CD4-positive, CD25-positive, alpha-beta regulatory T cell (primary cell): Measurements from ENCODE around the gene DNAJC13. TPM values are rescaled to one million over a fixed set of nuclear protein-coding genes. Genes with fewer than 3 reads are reported as not detected.

Experiments
- ATAC-seq, 2 donors: fragments of 150-1000 bp; cut with Tn5 transposase; one replicate each; pipeline ENCODE4 v1.10.0; 2021; ENCODE audit warnings: low read depth in 2 of 2, moderate number of reproducible peaks in 2 of 2, moderate library complexity in 1 of 2
- DNase-seq, 3 donors: peaks; one replicate each; pipeline versions ENCODE4 v3.0.0 to v3.0.0-alpha.2; 2012 to 2022; ENCODE audit warnings: mixed read lengths in 1 of 3
- H3K27ac ChIP-seq: one replicate; pipeline ENCODE4 v1.7.0; 2013; ENCODE audit warnings: mild to moderate bottlenecking, low read length; ENCODE audit not compliant: insufficient read depth, poor library complexity, severe bottlenecking
- H3K27me3 ChIP-seq: one replicate; pipeline ENCODE4 v1.7.0; 2013; ENCODE audit warnings: low read length; ENCODE audit not compliant: control insufficient read depth, insufficient read depth
- H3K36me3 ChIP-seq: one replicate; pipeline ENCODE4 v1.7.0; 2013; ENCODE audit warnings: mild to moderate bottlenecking, low read length, moderate library complexity; ENCODE audit not compliant: control insufficient read depth, insufficient read depth
- H3K4me1 ChIP-seq: 2 replicates; pipeline ENCODE4 v1.7.0; 2013; ENCODE audit warnings: mild to moderate bottlenecking, low read length; ENCODE audit not compliant: insufficient read depth, control insufficient read depth, poor library complexity, severe bottlenecking
- H3K4me3 ChIP-seq: one replicate; pipeline ENCODE4 v1.7.0; 2013; ENCODE audit warnings: low read depth, mild to moderate bottlenecking, low read length, moderate library complexity
- H3K9me3 ChIP-seq, 2 experiments: 1 replicate in 1 of 2; 2 replicates in 1 of 2; pipeline ENCODE4 v1.7.0; 2013; ENCODE audit warnings: low read length in 2 of 2, mild to moderate bottlenecking in 1 of 2, moderate library complexity in 1 of 2; ENCODE audit not compliant: control insufficient read depth in 2 of 2
- H3K27ac Mint-ChIP-seq, 3 donors: one replicate each; pipeline ENCODE4 v1.8.0; 2020 to 2022; ENCODE audit warnings: mild to moderate bottlenecking in 3 of 3, mixed read lengths in 3 of 3, moderate library complexity in 2 of 3
- H3K27me3 Mint-ChIP-seq: one replicate; pipeline ENCODE4 v1.8.0; 2022; ENCODE audit warnings: mild to moderate bottlenecking, mixed read lengths
- H3K36me3 Mint-ChIP-seq: one replicate; pipeline ENCODE4 v1.8.0; 2020; ENCODE audit warnings: mixed read lengths
- H3K4me1 Mint-ChIP-seq, 4 donors: one replicate each; pipeline ENCODE4 v1.8.0; 2020 to 2022; ENCODE audit warnings: mixed read lengths in 4 of 4, mild to moderate bottlenecking in 1 of 4
- H3K4me3 Mint-ChIP-seq, 4 donors: one replicate each; pipeline ENCODE4 v1.8.0; 2020 to 2022; ENCODE audit warnings: mild to moderate bottlenecking in 4 of 4, mixed read lengths in 4 of 4, moderate library complexity in 3 of 4
- H3K9me3 Mint-ChIP-seq, 7 donors: one replicate each; pipeline ENCODE4 v1.8.0; 2020 to 2022; ENCODE audit warnings: mixed read lengths in 7 of 7, mild to moderate bottlenecking in 3 of 7, moderate library complexity in 2 of 7
- polyA plus RNA-seq, 4 donors: library from polyadenylated mRNA; unstranded; fragments of 300-500 nt; fragmentation: Illumina TruSeq; gene quantifications; one replicate each; pipeline ENCODE4 v1.2.3, GENCODE V29; 2021
- total RNA-seq: library from RNA; stranded (reverse); gene quantifications from one replicate; pipeline ENCODE4 v1.2.3, GENCODE V29; 2022

The DNAJC13 gene
- total and polyA plus RNA-seq, 5 donors from 2014 or later, result 7.1 to 29.4 (median 10.6) TPM

- Mint-ChIP-seq H3K4me3 (no peak overlapping the region), H3K9me3 (no peaks in the 10 kb centered on the region), H3K4me1 (peaks cover 9 to 23% (median 14%) of the 10 kb centered on the region in 4 donors), H3K27ac (no peak overlapping the region), H3K27me3 (no peaks in the 10 kb centered on the region), H3K36me3 (peaks cover 16% of the 10 kb centered on the region)
- peaks cover 2% of the 10 kb centered on the region for H3K4me1 ChIP-seq
- H3K4me3 ChIP-seq, result no peak overlapping the region
- no peaks in the 10 kb centered on the region for H3K27me3 ChIP-seq
- DNase-seq (no peak), ATAC-seq (no peak)
- H3K36me3 ChIP-seq, result peaks cover 9% of the 10 kb centered on the region
- no peak overlapping the region for H3K27ac ChIP-seq
- no peaks in the 10 kb centered on the region for H3K9me3 ChIP-seq
These were observed 128.2 kb downstream of the DNAJC13 start for GRCh38 chr3:132545471-132545870.

DNA sequence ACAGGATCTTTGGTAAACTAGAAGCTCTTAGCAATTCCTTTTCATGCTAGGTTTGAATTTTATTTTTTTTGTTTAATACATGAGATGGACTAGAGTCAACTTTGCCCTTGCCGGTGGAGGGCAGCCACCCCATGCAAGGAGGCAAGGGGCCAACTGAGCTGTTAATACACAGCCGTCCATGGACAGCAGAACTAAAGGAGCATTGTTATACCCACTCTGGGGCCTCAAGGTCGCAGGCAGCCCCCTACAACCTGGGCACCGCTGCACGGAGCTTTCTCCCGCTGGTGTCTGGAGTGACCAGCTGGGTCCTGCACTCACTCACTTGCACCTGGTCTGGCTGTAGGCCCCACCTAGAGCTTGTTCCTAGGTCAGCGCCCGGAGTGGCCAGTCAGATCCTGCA lies 131.9 kb downstream of the DNAJC13 start:
- DNase-seq (no peak), ATAC-seq (no peak)
- Histone ChIP-seq H3K4me1 (peaks cover 7% of the 10 kb centered on the region), H3K9me3 (no peaks in the 10 kb centered on the region), H3K36me3 (no peaks in the 10 kb centered on the region), H3K4me3 (no peak overlapping the region), H3K27ac (no peak overlapping the region), H3K27me3 (no peaks in the 10 kb centered on the region)
- Mint-ChIP-seq H3K36me3 (peaks cover 4% of the 10 kb centered on the region), H3K9me3 (no peaks in the 10 kb centered on the region), H3K27ac (no peak overlapping the region), H3K4me1 (peaks cover 4 to 17% (median 12%) of the 10 kb centered on the region in 4 donors), H3K27me3 (no peaks in the 10 kb centered on the region), H3K4me3 (no peak overlapping the region)

DNA sequence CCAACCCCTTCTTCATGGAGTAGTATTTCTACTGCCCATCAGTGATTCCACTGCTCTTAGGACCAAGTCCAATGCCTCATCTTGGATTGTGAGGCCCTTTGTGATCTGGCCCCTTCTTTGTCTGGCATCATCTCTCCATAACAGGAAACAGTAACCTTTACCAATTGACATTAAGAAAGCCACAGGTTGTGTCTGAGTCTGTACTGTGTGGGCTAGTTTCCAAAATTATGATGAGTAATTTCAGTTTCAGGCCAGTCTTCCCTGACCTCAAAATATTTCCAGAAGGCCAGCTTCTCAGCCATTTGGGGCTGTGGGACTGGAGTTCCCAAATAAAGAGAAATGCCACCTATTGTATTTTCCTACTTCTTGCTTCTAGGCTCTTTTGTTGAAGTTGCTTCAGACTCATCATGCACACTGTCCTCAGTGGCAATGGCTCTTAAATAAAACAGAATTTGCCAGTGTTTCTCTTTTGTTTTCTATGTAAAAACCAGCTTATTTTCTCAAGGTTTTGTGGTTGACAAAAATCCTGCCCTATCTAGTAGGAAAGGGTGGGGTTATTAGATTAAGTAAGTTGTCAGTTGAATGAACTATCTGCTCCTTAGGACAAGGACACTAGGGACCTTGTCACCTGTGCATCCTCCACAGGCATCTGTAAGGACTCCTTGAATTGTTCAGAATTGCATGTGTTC lies 132.7 kb downstream of the DNAJC13 start:
- Mint-ChIP-seq H3K9me3 (no peaks in the 10 kb centered on the region), H3K4me1 (peaks cover 4 to 17% (median 12%) of the 10 kb centered on the region in 4 donors), H3K27me3 (no peaks in the 10 kb centered on the region), H3K27ac (peak overlapping the region; percentile 29 to 82 (median 70)), H3K4me3 (no peak overlapping the region), H3K36me3 (peaks cover 10% of the 10 kb centered on the region)
- Histone ChIP-seq H3K4me3 (no peak overlapping the region), H3K4me1 (peaks cover 7% of the 10 kb centered on the region), H3K27me3 (no peaks in the 10 kb centered on the region), H3K36me3 (no peaks in the 10 kb centered on the region), H3K27ac (no peak overlapping the region), H3K9me3 (no peaks in the 10 kb centered on the region)
- DNase-seq (peak in 1 of 3 donors; percentile 27), ATAC-seq (peak; percentile 50 to 51)

DNA sequence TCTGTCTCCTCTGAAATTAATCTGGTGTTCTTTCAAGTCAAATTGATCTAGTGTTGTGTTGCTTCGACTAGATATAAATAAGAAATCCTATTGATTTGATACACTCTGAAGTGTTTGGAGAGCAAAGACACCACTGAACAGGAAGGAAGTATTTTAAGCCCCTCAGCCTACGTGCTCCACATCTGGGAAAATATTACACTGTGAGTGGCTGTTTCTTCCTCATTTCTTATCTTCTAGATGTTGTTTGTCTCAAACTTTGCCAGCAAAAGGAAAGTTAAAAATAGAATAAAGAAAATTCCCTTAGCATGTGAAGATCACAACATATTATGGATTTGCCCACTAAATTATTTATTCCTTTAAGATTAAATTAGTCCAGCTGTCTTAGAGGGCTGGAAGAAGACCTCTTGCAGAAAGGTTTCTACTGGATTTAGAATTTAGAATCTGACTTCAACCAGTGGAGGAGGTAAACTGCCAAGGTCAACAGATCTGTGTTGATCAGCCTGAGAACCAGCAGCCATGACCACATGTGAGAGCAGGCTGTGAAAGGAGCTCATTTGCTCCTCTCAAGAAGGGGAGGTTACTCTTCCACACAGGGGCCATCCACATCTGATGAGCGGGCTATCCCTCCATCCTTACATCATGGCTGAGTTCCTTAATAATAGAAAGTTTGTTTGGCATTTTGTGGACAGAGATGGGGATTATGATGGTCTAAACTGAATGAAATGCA lies 133.4 kb downstream of the DNAJC13 start:
- Mint-ChIP-seq H3K4me1 (peaks cover 4 to 17% (median 12%) of the 10 kb centered on the region in 4 donors), H3K9me3 (no peaks in the 10 kb centered on the region), H3K4me3 (no peak overlapping the region), H3K36me3 (peaks cover 13% of the 10 kb centered on the region), H3K27me3 (no peaks in the 10 kb centered on the region), H3K27ac (peak overlapping the region in 2 of 3 donors; percentile 29 to 70)
- Histone ChIP-seq H3K27me3 (no peaks in the 10 kb centered on the region), H3K9me3 (no peaks in the 10 kb centered on the region), H3K27ac (no peak overlapping the region), H3K4me1 (peaks cover 7% of the 10 kb centered on the region), H3K4me3 (no peak overlapping the region), H3K36me3 (no peaks in the 10 kb centered on the region)
- ATAC-seq (no peak), DNase-seq (no peak)

- Mint-ChIP-seq H3K4me3 (no peak overlapping the region), H3K36me3 (peaks cover 35% of the 10 kb centered on the region), H3K4me1 (peaks cover 4 to 17% (median 12%) of the 10 kb centered on the region in 4 donors), H3K27me3 (no peaks in the 10 kb centered on the region), H3K27ac (no peak overlapping the region), H3K9me3 (no peaks in the 10 kb centered on the region)
- no peaks in the 10 kb centered on the region for H3K27me3 ChIP-seq
- no peaks in the 10 kb centered on the region for H3K9me3 ChIP-seq
- no peak for DNase-seq
- H3K4me1 ChIP-seq, result peaks cover 7% of the 10 kb centered on the region
- H3K4me3 ChIP-seq, result no peak overlapping the region
- no peak overlapping the region for H3K27ac ChIP-seq
- H3K36me3 ChIP-seq, result no peaks in the 10 kb centered on the region
- no peak for ATAC-seq
These were observed 136.5 kb downstream of the DNAJC13 start for GRCh38 chr3:132553826-132554225.

GRCh38 chr3:132554437-132554836 lies 137.1 kb downstream of the DNAJC13 start:
- ATAC-seq, result no peak
- peaks cover 4 to 17% (median 12%) of the 10 kb centered on the region in 4 donors for H3K4me1 Mint-ChIP-seq

DNA sequence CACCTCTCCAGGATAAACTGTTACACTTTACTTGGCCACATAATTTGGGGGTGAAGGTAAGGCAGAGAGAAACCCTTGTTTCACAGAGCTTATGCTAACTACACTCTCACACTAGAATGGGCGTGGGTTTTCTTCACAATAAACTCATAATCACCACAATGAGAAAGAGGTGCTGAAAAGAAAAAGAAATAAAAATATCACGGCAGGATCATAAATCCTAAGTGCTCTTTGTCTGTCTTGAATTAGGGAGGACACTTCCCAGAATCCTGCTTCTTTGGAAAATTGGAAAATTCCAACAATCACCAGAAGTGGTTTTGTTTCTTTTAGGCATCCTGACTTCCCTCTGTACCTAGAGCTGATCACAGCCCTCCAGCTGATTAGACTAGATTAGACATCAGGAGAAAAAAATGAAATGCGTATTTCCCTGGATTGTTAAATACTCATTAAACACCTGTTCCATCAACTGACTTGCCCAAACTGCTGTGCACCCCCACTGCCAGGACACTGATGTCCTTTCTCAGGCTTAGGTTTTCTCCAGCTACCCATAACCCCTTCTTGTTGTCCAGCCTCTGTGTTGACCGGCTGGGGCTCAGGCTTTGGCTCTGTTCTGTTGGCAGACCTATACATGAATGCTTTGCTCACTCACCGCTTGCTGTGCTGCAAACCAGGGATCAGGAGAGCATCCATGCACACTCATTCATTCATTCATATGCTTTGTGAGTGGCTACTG lies 138.2 kb downstream of the DNAJC13 start:
- Histone ChIP-seq H3K4me1 (peaks cover 5% of the 10 kb centered on the region), H3K36me3 (no peaks in the 10 kb centered on the region), H3K27ac (no peak overlapping the region), H3K27me3 (no peaks in the 10 kb centered on the region), H3K9me3 (no peaks in the 10 kb centered on the region), H3K4me3 (no peak overlapping the region)
- Mint-ChIP-seq H3K9me3 (no peaks in the 10 kb centered on the region), H3K27ac (no peak overlapping the region), H3K4me3 (no peak overlapping the region), H3K27me3 (no peaks in the 10 kb centered on the region), H3K4me1 (peaks cover 0 to 6% (median 3%) of the 10 kb centered on the region in 4 donors), H3K36me3 (peaks cover 33% of the 10 kb centered on the region)
- no peak for DNase-seq
- no peak for ATAC-seq

More at GRCh38 chr3:132554437-132554836, 137.1 kb downstream of the DNAJC13 start:
- Histone ChIP-seq H3K36me3 (no peaks in the 10 kb centered on the region), H3K27me3 (no peaks in the 10 kb centered on the region), H3K9me3 (no peaks in the 10 kb centered on the region), H3K4me1 (peaks cover 7% of the 10 kb centered on the region), H3K27ac (no peak overlapping the region), H3K4me3 (no peak overlapping the region)
- H3K9me3 Mint-ChIP-seq, result no peaks in the 10 kb centered on the region
- H3K4me3 Mint-ChIP-seq, result no peak overlapping the region
- no peak for DNase-seq
- H3K27me3 Mint-ChIP-seq, result no peaks in the 10 kb centered on the region
- H3K36me3 Mint-ChIP-seq, result peaks cover 37% of the 10 kb centered on the region
- H3K27ac Mint-ChIP-seq, result peak overlapping the region in 1 of 3 donors; percentile 9
